DND-41 (cell line): ENCODE data around the gene SIX2.

Experiments used
- ATAC-seq: fragments of 200-7000 bp; cut with Tn5 transposase; 3 replicates; pipeline ENCODE4 v1.9.1; 2021; ENCODE audit warnings: low read depth; ENCODE audit not compliant: insufficient read depth
- DNase-seq: peaks from one replicate; pipeline ENCODE4 v3.0.0-alpha.2; 2020
- H2AFZ ChIP-seq: 2 replicates; pipeline ENCODE4 v1.6.0; 2012; ENCODE audit warnings: low read depth, low read length
- H3K27ac ChIP-seq: 2 replicates; pipeline ENCODE4 v1.5.1; 2012; ENCODE audit warnings: low read length, inconsistent platforms
- H3K27me3 ChIP-seq: fragments of 200-600 bp; sonication (generic); 2 replicates; pipeline ENCODE4 v1.6.0; 2012; ENCODE audit warnings: low read length, mild to moderate bottlenecking, inconsistent platforms; ENCODE audit not compliant: insufficient read depth, poor library complexity
- H3K36me3 ChIP-seq: 2 replicates; pipeline ENCODE4 v1.5.1; 2012; ENCODE audit warnings: low read length, inconsistent platforms; ENCODE audit not compliant: insufficient read depth
- H3K4me1 ChIP-seq: 2 replicates; pipeline ENCODE4 v1.5.1; 2012; ENCODE audit warnings: mild to moderate bottlenecking, low read length; ENCODE audit not compliant: insufficient read depth
- H3K4me2 ChIP-seq: 2 replicates; pipeline ENCODE4 v1.6.0; 2012; ENCODE audit warnings: mild to moderate bottlenecking, moderate library complexity, low read length, inconsistent platforms; ENCODE audit not compliant: insufficient read depth
- H3K4me3 ChIP-seq, 2 experiments: fragments of 200-600 bp in 1 of 2; shearing (Covaris generic) in 1 of 2; 2 replicates each; pipeline ENCODE4 v1.5.1; 2012 to 2016; ENCODE audit warnings: inconsistent platforms in 2 of 2, low read length in 2 of 2, mild to moderate bottlenecking in 2 of 2, low read depth in 1 of 2, moderate library complexity in 1 of 2
- H3K79me2 ChIP-seq: 2 replicates; pipeline ENCODE4 v1.6.0; 2012; ENCODE audit warnings: low read length, inconsistent platforms; ENCODE audit not compliant: insufficient read depth
- H3K9ac ChIP-seq: 2 replicates; pipeline ENCODE4 v1.6.0; 2012; ENCODE audit warnings: low read depth, mild to moderate bottlenecking, inconsistent platforms, low read length, moderate library complexity
- H3K9me3 ChIP-seq: 2 replicates; pipeline ENCODE4 v1.5.1; 2012; ENCODE audit warnings: low read length, moderate library complexity, mild to moderate bottlenecking, inconsistent platforms; ENCODE audit not compliant: insufficient read depth, severe bottlenecking
- H4K20me1 ChIP-seq: 2 replicates; pipeline ENCODE4 v1.6.0; 2012; ENCODE audit warnings: low read length; ENCODE audit not compliant: insufficient read depth
- CTCF ChIP-seq: IDR thresholded peaks from 2 replicates; pipeline ENCODE4 v1.5.1; 2012; ENCODE audit warnings: borderline replicate concordance, low read length, moderate library complexity, mild to moderate bottlenecking; ENCODE audit not compliant: poor library complexity, severe bottlenecking; ENCODE audit errors: extremely low read depth
- EZH2 ChIP-seq: IDR thresholded peaks from 3 replicates; pipeline ENCODE4 v1.6.1; 2012; ENCODE audit warnings: borderline replicate concordance, low read depth, mild to moderate bottlenecking, moderate library complexity, low read length, inconsistent platforms; ENCODE audit not compliant: severe bottlenecking

The SIX2 gene

GRCh38 chr2:45046786-45047185 is 37.5 kb upstream of the SIX2 start:
- H3K36me3 ChIP-seq = no peaks in the 10 kb centered on the region
- no peaks in the 10 kb centered on the region for H4K20me1 ChIP-seq
- no peak overlapping the region for H2AFZ ChIP-seq
- H3K4me2 ChIP-seq = no peak overlapping the region
- TF ChIP-seq EZH2 (no peak), CTCF (no peak)
- no peaks in the 10 kb centered on the region for H3K27me3 ChIP-seq
- no peaks in the 10 kb centered on the region for H3K9me3 ChIP-seq
- no peak overlapping the region for H3K4me3 ChIP-seq
- no peaks in the 10 kb centered on the region for H3K79me2 ChIP-seq
- H3K4me1 ChIP-seq = no peaks in the 10 kb centered on the region
- H3K27ac ChIP-seq = no peak overlapping the region
- no peak overlapping the region for H3K9ac ChIP-seq
- DNase-seq (no peak), ATAC-seq (no peak)

GRCh38 chr2:45045706-45046105 is 36.5 kb upstream of the SIX2 start:
- H3K4me3 ChIP-seq = no peak overlapping the region
- H3K27ac ChIP-seq = no peak overlapping the region
- H3K4me2 ChIP-seq = no peak overlapping the region
- no peaks in the 10 kb centered on the region for H3K27me3 ChIP-seq
- H4K20me1 ChIP-seq = no peaks in the 10 kb centered on the region
- DNase-seq (no peak), ATAC-seq (no peak)
- H3K79me2 ChIP-seq = no peaks in the 10 kb centered on the region
- no peaks in the 10 kb centered on the region for H3K4me1 ChIP-seq
- no peak for TF ChIP-seq CTCF
- no peak for TF ChIP-seq EZH2
- H3K9me3 ChIP-seq = no peaks in the 10 kb centered on the region
- H3K36me3 ChIP-seq = no peaks in the 10 kb centered on the region
- no peak overlapping the region for H3K9ac ChIP-seq
- no peak overlapping the region for H2AFZ ChIP-seq

- Histone ChIP-seq H3K79me2 (no peaks in the 10 kb centered on the region), H3K4me3 (no peak overlapping the region), H3K9ac (no peak overlapping the region), H4K20me1 (no peaks in the 10 kb centered on the region), H3K27me3 (no peaks in the 10 kb centered on the region), H3K27ac (no peak overlapping the region), H3K36me3 (no peaks in the 10 kb centered on the region), H3K9me3 (no peaks in the 10 kb centered on the region), H3K4me1 (no peaks in the 10 kb centered on the region), H2AFZ (no peak overlapping the region), H3K4me2 (no peak overlapping the region)
- TF ChIP-seq CTCF = no peak
- TF ChIP-seq EZH2 = no peak
- ATAC-seq = no peak
- DNase-seq = no peak
Measured at GRCh38 chr2:45044916-45045315, 35.7 kb upstream of the SIX2 start.

GRCh38 chr2:45043174-45043573 is 33.9 kb upstream of the SIX2 start:
- no peak for TF ChIP-seq EZH2
- Histone ChIP-seq H3K9me3 (no peaks in the 10 kb centered on the region), H3K9ac (no peak overlapping the region), H3K36me3 (no peaks in the 10 kb centered on the region), H3K4me3 (no peak overlapping the region), H3K79me2 (no peaks in the 10 kb centered on the region), H3K27me3 (no peaks in the 10 kb centered on the region), H2AFZ (no peak overlapping the region), H3K4me1 (no peaks in the 10 kb centered on the region), H3K4me2 (no peak overlapping the region), H4K20me1 (no peaks in the 10 kb centered on the region), H3K27ac (no peak overlapping the region)
- DNase-seq (no peak), ATAC-seq (no peak)
